ENCODE results near the gene ZNF462. TPM values are rescaled to one million over a fixed set of nuclear protein-coding genes. Genes with fewer than 3 reads are reported as not detected.

ZNF462 gene
- 9.5 TPM in 2 replicates for total RNA-seq

GRCh38 chr9:106862821-106863720 is at the start of gene ZNF462:
Gene ZNF462 (plus strand): TSS chr9:106863166. CDS start chr9:106923384, 60,218 bp downstream.

Measured in cardiac ventricle fibroblast (primary cell).